NCI-H2107 treated with DMSO at 0.1 percent for 48 hours (cell line): ENCODE results near the gene SIX1.

Experiments
- DNase-seq: peaks from one replicate; lab custom pipeline; 2025; ENCODE audit not compliant: unreplicated experiment; lab: John Stamatoyannopoulos, UW

Gene SIX1

GRCh38 chr14:60596139-60596538 is 53.1 kb downstream of the SIX1 start:
- DNase-seq, result no peak

- no peak for DNase-seq
These were observed 55.2 kb downstream of the SIX1 start for GRCh38 chr14:60594062-60594461.
